ENCODE results near the gene ZSWIM6.
"Not testable (repeated sequence)": the region's sequence is repeated elsewhere in the genome, so short reads cannot be mapped to it uniquely, and the experiment has no call there.

Gene ZSWIM6

GRCh38 chr5:61414806-61415205 is 82.7 kb downstream of the ZSWIM6 start:
- Histone ChIP-seq H3K27me3 (no peaks in the 10 kb centered on the region), H3K4me1 (peaks cover 19% of the 10 kb centered on the region), H3K27ac (no peak overlapping the region), H3K4me2 (no peak overlapping the region), H3K4me3 (no peak overlapping the region), H3K9ac (no peak overlapping the region), H4K20me1 (peaks cover 91% of the 10 kb centered on the region), H3K36me3 (no peaks in the 10 kb centered on the region), H3K9me3 (no peaks in the 10 kb centered on the region)
- TF ChIP-seq Cebpa-rat (IDR thresholded peaks at IDR 0.05), result no peak

- peaks cover 18% of the 10 kb centered on the region for H3K4me1 ChIP-seq
- TF ChIP-seq Cebpa-rat (IDR thresholded peaks at IDR 0.05), result no peak
- H3K9ac ChIP-seq, result no peak overlapping the region
- H3K4me3 ChIP-seq, result no peak overlapping the region
- H3K27ac ChIP-seq, result no peak overlapping the region
- no peak overlapping the region for H3K4me2 ChIP-seq
- H3K9me3 ChIP-seq, result peaks cover 3% of the 10 kb centered on the region
- H4K20me1 ChIP-seq, result peaks cover 90% of the 10 kb centered on the region
- H3K36me3 ChIP-seq, result no peaks in the 10 kb centered on the region
- H3K27me3 ChIP-seq, result no peaks in the 10 kb centered on the region
These were observed 84.0 kb downstream of the ZSWIM6 start for GRCh38 chr5:61416010-61416409.

DNA sequence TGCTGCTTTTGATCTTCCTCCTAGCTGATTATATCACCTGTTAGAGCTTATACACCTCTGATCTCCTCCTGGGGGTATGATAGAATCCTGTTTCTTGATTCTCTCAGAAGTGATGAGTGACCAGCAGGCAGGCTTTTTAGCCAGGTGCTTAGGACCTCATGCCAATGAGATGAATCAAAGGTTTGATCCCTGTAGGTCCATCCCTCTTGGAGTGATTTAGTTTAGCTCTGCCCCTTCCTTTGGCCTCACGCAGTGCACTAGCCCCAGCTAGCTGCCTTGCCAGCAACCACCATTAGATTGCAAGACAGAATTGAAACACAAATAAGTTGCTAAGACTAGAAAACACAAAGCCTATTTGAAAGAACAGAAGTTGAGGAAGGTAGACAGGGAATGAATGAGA is 84.4 kb downstream of the ZSWIM6 start:
- Histone ChIP-seq H3K9me3 (peaks cover 7% of the 10 kb centered on the region), H3K4me3 (no peak overlapping the region), H3K4me1 (peaks cover 18% of the 10 kb centered on the region), H3K27me3 (no peaks in the 10 kb centered on the region), H3K27ac (no peak overlapping the region), H4K20me1 (peaks cover 87% of the 10 kb centered on the region), H3K4me2 (no peak overlapping the region), H3K9ac (no peak overlapping the region), H3K36me3 (no peaks in the 10 kb centered on the region)
- TF ChIP-seq Cebpa-rat (IDR thresholded peaks at IDR 0.05), result no peak

DNA sequence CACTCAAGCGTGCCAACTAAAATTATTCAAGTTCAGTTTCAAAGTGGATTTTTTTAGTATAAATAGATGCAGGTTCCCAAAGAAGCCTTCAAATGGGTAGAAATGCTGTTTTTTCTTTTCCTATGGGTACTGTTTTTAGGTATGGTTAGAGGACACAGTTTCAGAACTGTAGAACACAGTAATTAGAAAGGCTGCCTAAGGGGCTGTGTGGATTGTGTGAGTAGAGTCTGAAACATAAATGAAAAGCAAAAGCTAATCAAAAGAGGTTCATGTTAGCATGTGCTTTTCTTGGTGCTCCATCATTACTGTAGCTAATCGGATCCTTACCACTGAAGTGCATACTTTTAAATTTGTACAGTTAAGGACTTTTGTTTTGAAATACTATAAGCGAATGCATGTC is 85.3 kb downstream of the ZSWIM6 start:
- peaks cover 5% of the 10 kb centered on the region; the same call in 1 of the 2 replicates for H3K36me3 ChIP-seq
- no peak overlapping the region for H3K4me2 ChIP-seq
- peaks cover 18% of the 10 kb centered on the region for H3K4me1 ChIP-seq
- no peak for TF ChIP-seq Cebpa-rat (IDR thresholded peaks at IDR 0.05)
- H3K9ac ChIP-seq, result no peak overlapping the region
- no peak overlapping the region for H3K4me3 ChIP-seq
- peaks cover 86% of the 10 kb centered on the region for H4K20me1 ChIP-seq
- H3K9me3 ChIP-seq, result peaks cover 15% of the 10 kb centered on the region
- H3K27me3 ChIP-seq, result no peaks in the 10 kb centered on the region
- no peak overlapping the region for H3K27ac ChIP-seq

- peaks cover 86% of the 10 kb centered on the region for H4K20me1 ChIP-seq
These were observed 85.8 kb downstream of the ZSWIM6 start for GRCh38 chr5:61417851-61418250.

GRCh38 chr5:61419106-61419505 is 87.0 kb downstream of the ZSWIM6 start:
- Histone ChIP-seq H3K27ac (no peak overlapping the region), H3K4me3 (no peak overlapping the region), H3K9me3 (peaks cover 15% of the 10 kb centered on the region), H3K4me2 (no peak overlapping the region), H4K20me1 (peaks cover 94% of the 10 kb centered on the region), H3K27me3 (no peaks in the 10 kb centered on the region), H3K36me3 (peaks cover 5% of the 10 kb centered on the region; the same call in 1 of the 2 replicates), H3K9ac (no peak overlapping the region), H3K4me1 (peaks cover 13% of the 10 kb centered on the region)
- TF ChIP-seq Cebpa-rat (IDR thresholded peaks at IDR 0.05), result no peak

More at GRCh38 chr5:61417851-61418250, 85.8 kb downstream of the ZSWIM6 start:
- Histone ChIP-seq H3K9ac (no peak overlapping the region), H3K4me2 (no peak overlapping the region), H3K36me3 (peaks cover 5% of the 10 kb centered on the region; the same call in 1 of the 2 replicates), H3K9me3 (peaks cover 15% of the 10 kb centered on the region), H3K27ac (no peak overlapping the region), H3K4me1 (peaks cover 18% of the 10 kb centered on the region), H3K27me3 (no peaks in the 10 kb centered on the region), H3K4me3 (no peak overlapping the region)
- no peak for TF ChIP-seq Cebpa-rat (IDR thresholded peaks at IDR 0.05)

- Histone ChIP-seq H3K4me1 (peaks cover 10% of the 10 kb centered on the region), H3K27ac (no peak overlapping the region), H3K4me3 (no peak overlapping the region), H3K9ac (no peak overlapping the region), H3K4me2 (no peak overlapping the region), H3K27me3 (no peaks in the 10 kb centered on the region), H3K36me3 (peaks cover 9% of the 10 kb centered on the region; the same call in 1 of the 2 replicates), H4K20me1 (peaks cover 94% of the 10 kb centered on the region), H3K9me3 (peaks cover 15% of the 10 kb centered on the region)
- no peak for TF ChIP-seq Cebpa-rat (IDR thresholded peaks at IDR 0.05)
These were observed 88.0 kb downstream of the ZSWIM6 start for GRCh38 chr5:61420016-61420415.

GRCh38 chr5:61421262-61421661 is 89.2 kb downstream of the ZSWIM6 start:
- not testable (repeated sequence) for H3K4me1 ChIP-seq, H3K9ac ChIP-seq, H3K4me2 ChIP-seq, H3K36me3 ChIP-seq, H3K27me3 ChIP-seq, H3K4me3 ChIP-seq, H3K27ac ChIP-seq
- peaks cover 15% of the 10 kb centered on the region for H3K9me3 ChIP-seq
- H4K20me1 ChIP-seq, result peaks cover 93% of the 10 kb centered on the region

- H4K20me1 ChIP-seq, result peaks cover 92% of the 10 kb centered on the region
- no peaks in the 10 kb centered on the region for H3K27me3 ChIP-seq
- H3K4me2 ChIP-seq, result no peak overlapping the region
- no peak overlapping the region for H3K27ac ChIP-seq
- H3K9me3 ChIP-seq, result peaks cover 20% of the 10 kb centered on the region
- peaks cover 9% of the 10 kb centered on the region; the same call in 1 of the 2 replicates for H3K36me3 ChIP-seq
- H3K9ac ChIP-seq, result no peak overlapping the region
- H3K4me1 ChIP-seq, result no peaks in the 10 kb centered on the region
- no peak overlapping the region for H3K4me3 ChIP-seq
- TF ChIP-seq Cebpa-rat (IDR thresholded peaks at IDR 0.05), result no peak
These were observed 91.6 kb downstream of the ZSWIM6 start for GRCh38 chr5:61423487-61424145.

GRCh38 chr5:61425918-61426317 is 93.9 kb downstream of the ZSWIM6 start:
- Histone ChIP-seq H3K27me3 (no peaks in the 10 kb centered on the region), H3K27ac (no peak overlapping the region), H4K20me1 (peaks cover 85% of the 10 kb centered on the region), H3K4me2 (no peak overlapping the region), H3K4me1 (no peaks in the 10 kb centered on the region), H3K9ac (no peak overlapping the region), H3K4me3 (no peak overlapping the region), H3K36me3 (peaks cover 23% of the 10 kb centered on the region), H3K9me3 (peaks cover 29% of the 10 kb centered on the region)
- no peak for TF ChIP-seq Cebpa-rat (IDR thresholded peaks at IDR 0.05)
